GM23338 (cell line): ENCODE measurements around the gene TCERG1L. TPM values are rescaled to one million over a fixed set of nuclear protein-coding genes. Genes with fewer than 3 reads are reported as not detected.

ENCODE experiments used
- ATAC-seq: fragments of 200-7000 bp; cut with Tn5 transposase; 3 replicates; pipeline ENCODE4 v1.9.1; 2020
- DNase-seq: peaks from one replicate; pipeline ENCODE4 v3.0.0-alpha.2; 2015; ENCODE audit warnings: low spot score
- H2AFZ ChIP-seq: fragments of 200-600 bp; sonication (generic); 2 replicates; pipeline ENCODE4 v1.8.0; 2016; ENCODE audit warnings: antibody characterized with exemption, mild to moderate bottlenecking, moderate library complexity
- H3F3A ChIP-seq: fragments of 200-600 bp; sonication (generic); replicated peaks from 2 replicates; pipeline ENCODE4 v1.8.0; 2017; ENCODE audit warnings: antibody characterized with exemption, mixed run types, low read depth
- H3K27ac ChIP-seq: fragments of 200-600 bp; sonication (generic); 2 replicates; pipeline ENCODE4 v1.6.1; 2016; ENCODE audit warnings: low read depth
- H3K27me3 ChIP-seq: fragments of 200-600 bp; sonication (generic); 2 replicates; pipeline ENCODE4 v1.8.0; 2016; ENCODE audit warnings: mild to moderate bottlenecking, mixed run types, moderate library complexity; ENCODE audit not compliant: insufficient read depth
- H3K36me3 ChIP-seq: fragments of 200-600 bp; sonication (generic); 2 replicates; pipeline ENCODE4 v1.8.0; 2016; ENCODE audit warnings: mild to moderate bottlenecking; ENCODE audit not compliant: insufficient read depth
- H3K4me1 ChIP-seq: fragments of 200-600 bp; sonication (generic); 2 replicates; pipeline ENCODE4 v1.8.0; 2016; ENCODE audit warnings: mild to moderate bottlenecking, moderate library complexity; ENCODE audit not compliant: insufficient read depth
- H3K4me2 ChIP-seq: fragments of 200-600 bp; sonication (generic); 2 replicates; pipeline ENCODE4 v1.7.1; 2017; ENCODE audit warnings: mixed run types
- H3K4me3 ChIP-seq: fragments of 200-600 bp; sonication (generic); 2 replicates; pipeline ENCODE4 v1.6.1; 2016; ENCODE audit warnings: mixed run types
- H3K79me2 ChIP-seq: fragments of 200-600 bp; sonication (generic); replicated peaks from 2 replicates; pipeline ENCODE4 v1.8.0; 2017; ENCODE audit warnings: mild to moderate bottlenecking; ENCODE audit not compliant: insufficient read depth
- H3K9me2 ChIP-seq: fragments of 200-600 bp; sonication (generic); 2 replicates; pipeline ENCODE4 v1.8.0; 2017; ENCODE audit not compliant: insufficient read depth
- H4K20me1 ChIP-seq: fragments of 200-600 bp; sonication (generic); replicated peaks from 2 replicates; pipeline ENCODE4 v1.8.0; 2017; ENCODE audit warnings: mild to moderate bottlenecking; ENCODE audit not compliant: insufficient read depth
- H3K27ac Mint-ChIP-seq: 2 replicates; pipeline ENCODE4 v1.8.0; 2020; ENCODE audit warnings: inconsistent platforms, mild to moderate bottlenecking, moderate library complexity, mixed read lengths
- H3K27me3 Mint-ChIP-seq: 3 replicates; pipeline ENCODE4 v1.8.0; 2022; ENCODE audit warnings: low read depth, mild to moderate bottlenecking, moderate library complexity, mixed read lengths, inconsistent platforms; ENCODE audit not compliant: insufficient read depth, poor library complexity
- H3K36me3 Mint-ChIP-seq: 3 replicates; pipeline ENCODE4 v1.8.0; 2021; ENCODE audit warnings: low read depth, mild to moderate bottlenecking, inconsistent platforms, moderate library complexity, mixed read lengths
- H3K4me1 Mint-ChIP-seq: 3 replicates; pipeline ENCODE4 v1.8.0; 2020; ENCODE audit warnings: mild to moderate bottlenecking, inconsistent platforms, mixed read lengths
- H3K4me3 Mint-ChIP-seq: 3 replicates; pipeline ENCODE4 v1.8.0; 2021; ENCODE audit warnings: moderate library complexity, mild to moderate bottlenecking, inconsistent platforms, mixed read lengths
- H3K9me3 Mint-ChIP-seq: 3 replicates; pipeline ENCODE4 v1.8.0; 2020; ENCODE audit warnings: moderate library complexity, mild to moderate bottlenecking, inconsistent platforms, mixed read lengths
- CTCF ChIP-seq, 2 experiments: fragments of 200-600 bp in 1 of 2; sonication (generic) in 1 of 2; conservative IDR thresholded peaks; 2 replicates each; pipeline versions ENCODE4 v1.5.1 to v1.6.1; 2016 to 2017; ENCODE audit warnings: antibody characterized with exemption in 2 of 2, low read depth in 2 of 2, mild to moderate bottlenecking in 2 of 2, moderate library complexity in 1 of 2
- ETS1 ChIP-seq: IDR thresholded peaks from 2 replicates; pipeline ENCODE4 v1.6.1; 2016; ENCODE audit warnings: antibody characterized with exemption
- EZH2 ChIP-seq: fragments of 200-600 bp; sonication (generic); IDR thresholded peaks from one replicate; pipeline ENCODE4 v1.8.0; 2017; ENCODE audit warnings: antibody characterized with exemption, mild to moderate bottlenecking, low read depth; ENCODE audit not compliant: unreplicated experiment
- EZH2phosphoT487 ChIP-seq: fragments of 200-600 bp; sonication (generic); IDR thresholded peaks from one replicate; pipeline ENCODE4 v1.8.1; 2018; ENCODE audit warnings: antibody characterized with exemption; ENCODE audit not compliant: unreplicated experiment
- JUNB ChIP-seq: IDR thresholded peaks from one replicate; pipeline ENCODE4 v1.6.1; 2016; ENCODE audit warnings: antibody characterized with exemption; ENCODE audit not compliant: unreplicated experiment
- NANOG ChIP-seq: IDR thresholded peaks from 2 replicates; pipeline ENCODE4 v1.6.1; 2016; ENCODE audit warnings: antibody characterized with exemption, borderline replicate concordance
- POLR2AphosphoS5 ChIP-seq: IDR thresholded peaks from 2 replicates; pipeline ENCODE4 v1.6.1; 2016; ENCODE audit warnings: antibody characterized with exemption, low read depth
- STAT1 ChIP-seq: IDR thresholded peaks from one replicate; pipeline ENCODE4 v1.6.1; 2016; ENCODE audit warnings: antibody characterized with exemption; ENCODE audit not compliant: unreplicated experiment
- ZNF331 ChIP-seq: fragments of 250-450 bp; sonication (Bioruptor Pico); IDR thresholded peaks from 2 replicates; pipeline ENCODE4 v1.5.0; 2020; ENCODE audit warnings: low read depth, mild to moderate bottlenecking, moderate library complexity
- ZNF462 ChIP-seq: fragments of 250-450 bp; sonication (Bioruptor Pico); IDR thresholded peaks from 2 replicates; pipeline ENCODE4 v1.5.0; 2020; ENCODE audit warnings: mild to moderate bottlenecking, moderate library complexity
- polyA plus RNA-seq: library from polyadenylated mRNA; unstranded; fragments of >200 nt; fragmentation: Nextera tagmentation; extraction: Ambion mirVana; gene quantifications from 2 replicates; pipeline ENCODE4 v1.2.1, GENCODE V29; 2016
- total RNA-seq: library from RNA; depleted of rRNA; stranded (reverse); fragments of >200 nt; shearing (Covaris generic); gene quantifications from 2 replicates; pipeline ENCODE4 v1.2.3, GENCODE V29; 2014

The TCERG1L gene
- total and polyA plus RNA-seq, 2 experiments from 2014 or later: 3.9 to 5.5 TPM

DNA sequence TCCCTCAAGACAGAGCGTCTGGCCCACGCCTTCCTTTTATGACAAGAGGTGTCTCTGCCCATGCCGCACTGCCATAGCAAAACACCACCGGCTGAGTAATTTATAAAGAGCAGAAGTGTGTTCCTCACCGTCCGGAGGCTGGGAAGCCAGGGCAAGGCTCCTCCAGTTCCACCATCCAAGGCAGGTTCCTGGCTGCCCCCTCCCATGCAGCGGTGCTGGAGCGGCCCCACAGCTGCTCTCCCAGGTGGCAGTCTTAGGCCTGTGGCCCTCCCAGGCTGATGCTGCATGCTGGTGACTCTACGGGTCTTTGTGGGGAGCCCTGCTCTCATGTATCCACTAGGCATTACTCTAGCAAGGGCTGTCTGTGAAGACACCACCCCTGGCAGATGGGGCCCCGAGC lies 113.1 kb downstream of the TCERG1L start (continued):
- TF ChIP-seq ZNF462 (CRISPR knock-in tag): no peak
- no peak for TF ChIP-seq JUNB
- no peak for TF ChIP-seq POLR2AphosphoS5
- TF ChIP-seq ZNF331 (CRISPR knock-in tag): no peak

GRCh38 chr10:131196176-131196885 lies 115.2 kb downstream of the TCERG1L start:
- DNase-seq: no peak
- no peaks in the 10 kb centered on the region for H3K9me2 ChIP-seq
- H3K4me3 ChIP-seq: no peak overlapping the region
- H3K4me3 Mint-ChIP-seq: no peak overlapping the region
- H3F3A ChIP-seq: no peaks in the 10 kb centered on the region
- peaks cover 4% of the 10 kb centered on the region for H3K27me3 Mint-ChIP-seq
- H3K4me1 Mint-ChIP-seq: no peaks in the 10 kb centered on the region
- no peaks in the 10 kb centered on the region for H3K36me3 ChIP-seq
- H3K27ac Mint-ChIP-seq: no peak overlapping the region
- H2AFZ ChIP-seq: no peak overlapping the region
- no peak overlapping the region for H3K4me2 ChIP-seq
- ATAC-seq: no peak
- TF ChIP-seq EZH2 (no peak), NANOG (no peak), CTCF (conservative IDR thresholded peaks at IDR 0.05; ENCODE audit: low read depth in 2 of 2) (no peak), ETS1 (no peak), POLR2AphosphoS5 (no peak), STAT1 (no peak), EZH2phosphoT487 (no peak)
- no peaks in the 10 kb centered on the region for H3K4me1 ChIP-seq
- no peaks in the 10 kb centered on the region for H3K79me2 ChIP-seq
- H3K9me3 Mint-ChIP-seq: peaks cover 83% of the 10 kb centered on the region
- no peak overlapping the region for H3K27ac ChIP-seq
- peaks cover 34% of the 10 kb centered on the region for H3K36me3 Mint-ChIP-seq
- H3K27me3 ChIP-seq: no peaks in the 10 kb centered on the region
- H4K20me1 ChIP-seq: no peaks in the 10 kb centered on the region
